ENCODE measurements around the gene LTB4R. TPM values are rescaled to one million over a fixed set of nuclear protein-coding genes. Genes with fewer than 3 reads are reported as not detected.

Gene LTB4R
- total and polyA plus RNA-seq, 9 of the 15 experiments (the other 6 are each of a cell fraction or from before 2014, with no cell fraction given), result 0.38 to 10.5 (median 2.8) TPM

DNA sequence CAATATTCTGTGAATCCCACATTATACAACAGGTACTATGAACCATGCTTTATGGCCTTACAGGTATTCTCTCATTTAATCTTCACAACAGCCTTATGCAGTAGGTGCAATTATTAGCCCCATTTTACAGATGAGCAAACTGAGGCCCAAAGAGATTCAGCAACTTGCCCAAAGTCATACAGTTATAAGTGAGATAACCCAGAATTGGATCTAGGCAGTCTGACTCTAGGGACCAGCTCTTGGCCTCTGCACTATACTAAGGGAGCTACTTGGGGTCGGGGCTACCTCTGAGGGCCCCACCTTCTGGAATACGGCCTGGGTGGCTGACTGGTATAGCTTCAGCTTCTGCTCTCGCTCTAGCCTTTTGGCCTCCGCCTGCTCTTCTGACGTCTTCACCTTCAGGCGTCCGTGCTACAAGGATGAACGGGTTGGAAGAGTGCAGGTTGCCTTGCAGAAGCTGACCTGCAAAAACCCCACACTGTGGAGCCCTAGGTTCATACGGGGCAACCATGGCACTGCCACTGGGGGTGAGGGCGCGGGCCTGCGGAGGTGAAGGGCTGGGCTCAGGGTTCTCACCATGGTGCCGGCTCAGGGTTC, 40.7 kb upstream of the LTB4R start (continued):
- TF ChIP-seq, protein P1, sequence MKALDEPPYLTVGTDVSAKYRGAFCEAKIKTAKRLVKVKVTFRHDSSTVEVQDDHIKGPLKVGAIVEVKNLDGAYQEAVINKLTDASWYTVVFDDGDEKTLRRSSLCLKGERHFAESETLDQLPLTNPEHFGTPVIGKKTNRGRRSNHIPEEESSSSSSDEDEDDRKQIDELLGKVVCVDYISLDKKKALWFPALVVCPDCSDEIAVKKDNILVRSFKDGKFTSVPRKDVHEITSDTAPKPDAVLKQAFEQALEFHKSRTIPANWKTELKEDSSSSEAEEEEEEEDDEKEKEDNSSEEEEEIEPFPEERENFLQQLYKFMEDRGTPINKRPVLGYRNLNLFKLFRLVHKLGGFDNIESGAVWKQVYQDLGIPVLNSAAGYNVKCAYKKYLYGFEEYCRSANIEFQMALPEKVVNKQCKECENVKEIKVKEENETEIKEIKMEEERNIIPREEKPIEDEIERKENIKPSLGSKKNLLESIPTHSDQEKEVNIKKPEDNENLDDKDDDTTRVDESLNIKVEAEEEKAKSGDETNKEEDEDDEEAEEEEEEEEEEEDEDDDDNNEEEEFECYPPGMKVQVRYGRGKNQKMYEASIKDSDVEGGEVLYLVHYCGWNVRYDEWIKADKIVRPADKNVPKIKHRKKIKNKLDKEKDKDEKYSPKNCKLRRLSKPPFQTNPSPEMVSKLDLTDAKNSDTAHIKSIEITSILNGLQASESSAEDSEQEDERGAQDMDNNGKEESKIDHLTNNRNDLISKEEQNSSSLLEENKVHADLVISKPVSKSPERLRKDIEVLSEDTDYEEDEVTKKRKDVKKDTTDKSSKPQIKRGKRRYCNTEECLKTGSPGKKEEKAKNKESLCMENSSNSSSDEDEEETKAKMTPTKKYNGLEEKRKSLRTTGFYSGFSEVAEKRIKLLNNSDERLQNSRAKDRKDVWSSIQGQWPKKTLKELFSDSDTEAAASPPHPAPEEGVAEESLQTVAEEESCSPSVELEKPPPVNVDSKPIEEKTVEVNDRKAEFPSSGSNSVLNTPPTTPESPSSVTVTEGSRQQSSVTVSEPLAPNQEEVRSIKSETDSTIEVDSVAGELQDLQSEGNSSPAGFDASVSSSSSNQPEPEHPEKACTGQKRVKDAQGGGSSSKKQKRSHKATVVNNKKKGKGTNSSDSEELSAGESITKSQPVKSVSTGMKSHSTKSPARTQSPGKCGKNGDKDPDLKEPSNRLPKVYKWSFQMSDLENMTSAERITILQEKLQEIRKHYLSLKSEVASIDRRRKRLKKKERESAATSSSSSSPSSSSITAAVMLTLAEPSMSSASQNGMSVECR (CRISPR knock-in tag; IDR thresholded peaks at IDR 0.05), result peak; percentile 14; the same call in 1 of the 2 replicates
- 0 out of 2 replicates have a peak, but pooled peaks have one; percentile 34 for TF ChIP-seq ESRRA (IDR thresholded peaks at IDR 0.05; ENCODE audit: borderline replicate concordance, low read depth)

DNA sequence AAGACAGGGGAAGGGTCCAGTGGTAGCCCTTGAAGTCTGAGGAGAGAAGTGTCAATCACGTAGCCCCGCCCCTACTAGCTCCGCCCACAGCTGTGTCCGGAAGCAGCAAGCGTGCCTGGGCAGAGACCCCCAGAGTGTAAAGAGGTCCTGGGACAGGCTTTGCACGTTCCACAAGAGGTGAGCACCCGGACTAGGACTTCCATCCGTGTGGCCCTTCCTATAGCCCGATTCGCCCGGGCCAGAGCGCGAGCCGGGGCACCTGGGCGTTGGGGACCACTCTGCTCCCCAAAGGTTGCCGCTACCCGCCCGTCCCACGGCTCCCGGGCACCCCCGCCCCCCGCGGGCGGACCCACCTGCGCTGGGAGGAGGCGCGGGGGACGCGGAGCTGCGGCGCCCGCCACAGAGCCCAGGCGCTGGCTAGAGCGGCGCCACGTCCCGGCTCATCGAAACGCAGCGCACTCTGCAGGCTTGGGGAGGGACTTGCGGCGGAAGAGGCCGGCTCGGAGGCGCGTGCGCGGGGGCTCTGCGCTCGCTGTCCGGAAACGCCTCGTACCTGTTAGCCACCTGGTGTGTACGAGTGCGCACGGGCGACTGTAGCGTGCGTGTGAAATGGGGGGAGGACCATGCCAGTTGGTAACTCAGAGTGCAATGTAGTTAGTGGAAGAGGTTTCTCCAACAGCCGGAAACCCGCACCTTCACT, 40.0 kb upstream of the LTB4R start, which contains the start of gene RABGGTA:
Gene RABGGTA, minus strand, starts transcription at position 464 of the 700 bp plus-strand sequence. CDS start 482 bp downstream, outside the sequence.
- H3K9me3 ChIP-seq (replicated peaks; ENCODE audit: control insufficient read depth, insufficient read depth, low read depth, low read length), result no peaks in the 10 kb centered on the region
- no peaks in the 10 kb centered on the region; the same call in 1 of the 2 replicates for H4K20me1 ChIP-seq (replicated peaks; ENCODE audit: control insufficient read depth, insufficient read depth, low read length)
- peaks cover 2% of the 10 kb centered on the region for H3K9me1 ChIP-seq (ENCODE audit: control insufficient read depth, insufficient read depth, low read length)
- H2AFZ ChIP-seq (ENCODE audit: low read depth, low read length), result peak within 1 kb of the TSS; percentile 95
- peak within 1 kb of the TSS; percentile 99 for H3K27ac ChIP-seq (ENCODE audit: extremely low read depth, low read depth, low read length)
- ChIA-PET CTCF (ENCODE audit: low intra/inter-chr PET ratio) (interaction anchor here (0.6 to 1.0 kb wide), 2 partner anchors 26 to 29 kb away, joined by 3 to 6 read pairs; partner anchors contain the start of gene TINF2), POLR2A (interaction anchor here (0.6 to 2.1 kb wide), 9 partner anchors 9 to 191 kb away, joined by 3 to 11 read pairs (median 4); partner anchors contain the start of genes CIDEB and TINF2)
- peaks cover 9% of the 10 kb centered on the region; the same call in 1 of the 3 replicates for H3K79me2 ChIP-seq (ENCODE audit: control insufficient read depth, insufficient read depth, low read length)
- peak within 1 kb of the TSS; percentile 92 for H3K4me2 ChIP-seq (ENCODE audit: insufficient read depth, low read length)
- BruUV-seq (replicated peaks), result no TSS peak
- DNase-seq (ENCODE audit: extremely low read depth in 1 of 4, low spot score in 3 of 4), result peak; percentile 90 to 93 (median 92)
- ATAC-seq, result peak; percentile 95
- no peaks in the 10 kb centered on the region for H3K27me3 ChIP-seq (ENCODE audit: control insufficient read depth in 2 of 2, insufficient read depth in 2 of 2, low read length in 2 of 2)
- peak within 1 kb of the TSS; percentile 94 for H3K4me3 ChIP-seq
- in situ Hi-C loops (cut with MboI) (no loop called here), intact Hi-C loops (cut with micrococcal nuclease) (loop anchor here (2.0 kb wide), 1 partner anchor 28 kb away; the partner anchor contains the start of gene TINF2)
- FAIRE-seq, result peak; percentile 40
- H3K4me1 ChIP-seq (replicated peaks in 1 of 2; ENCODE audit: control insufficient read depth in 2 of 2, insufficient read depth in 2 of 2, low read length in 2 of 2), result peaks cover 26 to 27% of the 10 kb centered on the region in 2 experiments; a peak in 4 of 5 replicates
- H3K36me3 ChIP-seq (ENCODE audit: control insufficient read depth, insufficient read depth, low read length), result no peaks in the 10 kb centered on the region; the same call in 2 of the 3 replicates
- peak within 1 kb of the TSS; percentile 95 to 99 for H3K9ac ChIP-seq (ENCODE audit: insufficient read depth in 1 of 2, low read depth in 2 of 2, low read length in 2 of 2)
- WGBS (ENCODE audit: insufficient coverage, low coverage, missing lambda C conversion rate), result under 1% methylated on average over 35 of the region's 61 CpGs
- TF ChIP-seq SMAD3 (CRISPR knock-in tag; conservative IDR thresholded peaks at IDR 0.05), result no peak
- TF ChIP-seq ZNF778 (CRISPR knock-in tag; IDR thresholded peaks at IDR 0.05), result no peak
- no peak for TF ChIP-seq HMG20A (CRISPR knock-in tag; conservative IDR thresholded peaks at IDR 0.05)
- TF ChIP-seq CBX8 (IDR thresholded peaks at IDR 0.05; ENCODE audit: borderline replicate concordance, extremely low read depth, low read depth, low read length, poor library complexity, severe bottlenecking), result no peak
- no peak for TF ChIP-seq ERF (CRISPR knock-in tag; IDR thresholded peaks at IDR 0.05)
- TF ChIP-seq SNRNP70 (optimal IDR thresholded peaks at IDR 0.05; ENCODE audit: low read depth, low read length), result no peak
- TF ChIP-seq MTA2 (IDR thresholded peaks at IDR 0.05; ENCODE audit: low read depth), result no peak
- 0 out of 2 replicates have a peak, but pooled peaks have one; percentile 20 for TF ChIP-seq ZNF24 (IDR thresholded peaks at IDR 0.05)
- no peak for TF ChIP-seq NFRKB (IDR thresholded peaks at IDR 0.05; ENCODE audit: low read depth)
- TF ChIP-seq, protein P2, sequence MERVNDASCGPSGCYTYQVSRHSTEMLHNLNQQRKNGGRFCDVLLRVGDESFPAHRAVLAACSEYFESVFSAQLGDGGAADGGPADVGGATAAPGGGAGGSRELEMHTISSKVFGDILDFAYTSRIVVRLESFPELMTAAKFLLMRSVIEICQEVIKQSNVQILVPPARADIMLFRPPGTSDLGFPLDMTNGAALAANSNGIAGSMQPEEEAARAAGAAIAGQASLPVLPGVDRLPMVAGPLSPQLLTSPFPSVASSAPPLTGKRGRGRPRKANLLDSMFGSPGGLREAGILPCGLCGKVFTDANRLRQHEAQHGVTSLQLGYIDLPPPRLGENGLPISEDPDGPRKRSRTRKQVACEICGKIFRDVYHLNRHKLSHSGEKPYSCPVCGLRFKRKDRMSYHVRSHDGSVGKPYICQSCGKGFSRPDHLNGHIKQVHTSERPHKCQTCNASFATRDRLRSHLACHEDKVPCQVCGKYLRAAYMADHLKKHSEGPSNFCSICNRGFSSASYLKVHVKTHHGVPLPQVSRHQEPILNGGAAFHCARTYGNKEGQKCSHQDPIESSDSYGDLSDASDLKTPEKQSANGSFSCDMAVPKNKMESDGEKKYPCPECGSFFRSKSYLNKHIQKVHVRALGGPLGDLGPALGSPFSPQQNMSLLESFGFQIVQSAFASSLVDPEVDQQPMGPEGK (CRISPR knock-in tag; IDR thresholded peaks at IDR 0.05; ENCODE audit: borderline replicate concordance), result no peak

Measured in K562 (cell line).